Activated B cell treated with CpG ODN at 0.5 μM for 24 hours (primary cell): ENCODE measurements around the gene LCOR. TPM values are rescaled to one million over a fixed set of nuclear protein-coding genes. Genes with fewer than 3 reads are reported as not detected.
A peak's percentile ranks its signal among the peaks of the same experiment; 100 is the strongest.

ENCODE experiments used
- ATAC-seq: fragments of 200-7000 bp; cut with Tn5 transposase; one replicate; pipeline ENCODE4 v1.10.0; 2021; ENCODE audit warnings: low read depth, mild to moderate bottlenecking, moderate library complexity
- CTCF ChIA-PET: fragments of 350-600 bp; sonication (Branson Sonifier 250); formaldehyde crosslinking; loops from one replicate; lab custom pipeline; 2021; ENCODE audit warnings: antibody characterized with exemption; lab: Charles Lee
- POLR2A ChIA-PET: fragments of 350-600 bp; sonication (Branson Sonifier 250); formaldehyde crosslinking; loops from one replicate; lab custom pipeline; 2021; ENCODE audit warnings: antibody characterized with exemption; lab: Charles Lee
- DNase-seq: peaks from one replicate; pipeline ENCODE4 v3.0.0; 2022
- H3K27ac Mint-ChIP-seq: one replicate; pipeline ENCODE4 v1.8.0; 2020; ENCODE audit warnings: mixed read lengths
- H3K27me3 Mint-ChIP-seq: one replicate; pipeline ENCODE4 v1.8.0; 2021; ENCODE audit warnings: mixed read lengths
- H3K36me3 Mint-ChIP-seq: one replicate; pipeline ENCODE4 v1.8.0; 2021; ENCODE audit warnings: low read depth, mixed read lengths
- H3K4me1 Mint-ChIP-seq: one replicate; pipeline ENCODE4 v1.8.0; 2021; ENCODE audit warnings: mixed read lengths
- H3K4me3 Mint-ChIP-seq: one replicate; pipeline ENCODE4 v1.8.0; 2020; ENCODE audit warnings: mild to moderate bottlenecking, mixed read lengths
- H3K9me3 Mint-ChIP-seq: one replicate; pipeline ENCODE4 v1.8.0; 2020; ENCODE audit warnings: mixed read lengths
- CTCF ChIP-seq: fragments of 200-600 bp; IDR thresholded peaks from one replicate; pipeline ENCODE4 v1.8.0; 2022; ENCODE audit warnings: antibody characterized with exemption, mild to moderate bottlenecking
- intact Hi-C: fragments of 100-400 bp; cut with micrococcal nuclease; formaldehyde crosslinking; loops from one replicate; pipeline ENCODE4 v1.15.1; 2024
- total RNA-seq: library from RNA; stranded (reverse); gene quantifications from 2 replicates; pipeline ENCODE4 v1.2.3, GENCODE V29; 2022

The LCOR gene
- total RNA-seq, 1 donor from 2014 or later: 54.9 TPM

- Mint-ChIP-seq H3K4me1 (peaks cover 8% of the 10 kb centered on the region), H3K4me3 (no peak overlapping the region), H3K27me3 (no peaks in the 10 kb centered on the region), H3K27ac (no peak overlapping the region), H3K36me3 (no peaks in the 10 kb centered on the region), H3K9me3 (peaks cover 4% of the 10 kb centered on the region)
- no peak for TF ChIP-seq CTCF
- DNase-seq (no peak), ATAC-seq (no peak)
- ChIA-PET POLR2A (no interaction called here), CTCF (no interaction called here)
- intact Hi-C loops: no loop called here
These were observed 180.4 kb downstream of the LCOR start for GRCh38 chr10:97012470-97012869.

- Mint-ChIP-seq H3K4me1 (peaks cover 8% of the 10 kb centered on the region), H3K36me3 (no peaks in the 10 kb centered on the region), H3K27ac (no peak overlapping the region), H3K9me3 (no peaks in the 10 kb centered on the region), H3K27me3 (no peaks in the 10 kb centered on the region), H3K4me3 (no peak overlapping the region)
- no peak for TF ChIP-seq CTCF
- no peak for ATAC-seq
- POLR2A ChIA-PET: no interaction called here
- DNase-seq: no peak
- CTCF ChIA-PET: interaction anchor here (0.7 to 1.2 kb wide), 2 partner anchors 11 to 24 kb away, joined by 3 to 5 read pairs; no protein-coding TSS in a partner anchor
- intact Hi-C loops: no loop called here
These were observed 181.5 kb downstream of the LCOR start for GRCh38 chr10:97013568-97013967.

GRCh38 chr10:97013983-97014382 lies 181.9 kb downstream of the LCOR start:
- Mint-ChIP-seq H3K27me3 (no peaks in the 10 kb centered on the region), H3K4me3 (no peak overlapping the region), H3K4me1 (peaks cover 8% of the 10 kb centered on the region), H3K36me3 (no peaks in the 10 kb centered on the region), H3K9me3 (no peaks in the 10 kb centered on the region), H3K27ac (no peak overlapping the region)
- CTCF ChIA-PET: interaction anchor here (1.2 kb wide), 1 partner anchor 11 kb away, joined by 5 read pairs; no protein-coding TSS in a partner anchor
- DNase-seq: no peak
- no peak for ATAC-seq
- no peak for TF ChIP-seq CTCF
- intact Hi-C loops: no loop called here
- POLR2A ChIA-PET: no interaction called here

- no peak overlapping the region for H3K27ac Mint-ChIP-seq
- peaks cover 8% of the 10 kb centered on the region for H3K4me1 Mint-ChIP-seq
- TF ChIP-seq CTCF: no peak
- ChIA-PET CTCF (no interaction called here), POLR2A (no interaction called here)
- intact Hi-C loops: no loop called here
- no peaks in the 10 kb centered on the region for H3K36me3 Mint-ChIP-seq
- no peaks in the 10 kb centered on the region for H3K9me3 Mint-ChIP-seq
- ATAC-seq (no peak), DNase-seq (no peak)
- no peaks in the 10 kb centered on the region for H3K27me3 Mint-ChIP-seq
- no peak overlapping the region for H3K4me3 Mint-ChIP-seq
These were observed 183.1 kb downstream of the LCOR start for GRCh38 chr10:97015240-97015639.

- POLR2A ChIA-PET: interaction anchor here (0.8 kb wide), 1 partner anchor 33 kb away, joined by 3 read pairs; no protein-coding TSS in a partner anchor
These were observed 184.8 kb downstream of the LCOR start for GRCh38 chr10:97016728-97017473.

More at GRCh38 chr10:97016728-97017473, 184.8 kb downstream of the LCOR start:
- Mint-ChIP-seq H3K27me3 (no peaks in the 10 kb centered on the region), H3K4me1 (peaks cover 11% of the 10 kb centered on the region), H3K4me3 (peak overlapping the region; percentile 53), H3K36me3 (no peaks in the 10 kb centered on the region), H3K9me3 (no peaks in the 10 kb centered on the region), H3K27ac (peak overlapping the region; percentile 80)
- DNase-seq: no peak
- TF ChIP-seq CTCF: no peak
- intact Hi-C loops: no loop called here
- ATAC-seq: peak; percentile 74
- CTCF ChIA-PET: interaction anchor here (1.1 kb wide), 1 partner anchor 9 kb away, joined by 3 read pairs; no protein-coding TSS in a partner anchor
